Mucosa of stomach (tissue), 1 donor: ENCODE data around the gene AGBL2.
A peak's percentile ranks its signal among the peaks of the same experiment; 100 is the strongest.
"Not testable (repeated sequence)": the region's sequence is repeated elsewhere in the genome, so short reads cannot be mapped to it uniquely, and the experiment has no call there.

ENCODE experiments used
- H3K27me3 ChIP-seq: one replicate; pipeline ENCODE4 v1.7.0; 2013; ENCODE audit warnings: mild to moderate bottlenecking, low read length; ENCODE audit not compliant: control insufficient read depth, insufficient read depth
- H3K36me3 ChIP-seq: one replicate; pipeline ENCODE4 v1.7.0; 2013; ENCODE audit warnings: low read length; ENCODE audit not compliant: control insufficient read depth, insufficient read depth
- H3K4me1 ChIP-seq: one replicate; pipeline ENCODE4 v1.7.0; 2013; ENCODE audit warnings: mild to moderate bottlenecking, low read length; ENCODE audit not compliant: control insufficient read depth, insufficient read depth
- H3K4me3 ChIP-seq: one replicate; pipeline ENCODE4 v1.7.0; 2013; ENCODE audit warnings: low read length
- H3K9ac ChIP-seq: one replicate; pipeline ENCODE4 v1.7.0; 2013; ENCODE audit warnings: mild to moderate bottlenecking, low read length, moderate library complexity
- H3K9me3 ChIP-seq: one replicate; pipeline ENCODE4 v1.7.0; 2013; ENCODE audit warnings: mild to moderate bottlenecking, low read length, moderate library complexity; ENCODE audit not compliant: control insufficient read depth
- donor health status: Pancreatic carcinoma.

Gene AGBL2

GRCh38 chr11:47646019-47646418, 69.2 kb downstream of the AGBL2 start:
- no peaks in the 10 kb centered on the region for H3K36me3 ChIP-seq
- H3K4me3 ChIP-seq = no peak overlapping the region
- no peak overlapping the region for H3K9ac ChIP-seq
- H3K9me3 ChIP-seq = no peaks in the 10 kb centered on the region
- no peaks in the 10 kb centered on the region for H3K4me1 ChIP-seq
- no peaks in the 10 kb centered on the region for H3K27me3 ChIP-seq

GRCh38 chr11:47645500-47645899, 69.7 kb downstream of the AGBL2 start:
- Histone ChIP-seq H3K27me3 (no peaks in the 10 kb centered on the region), H3K4me1 (no peaks in the 10 kb centered on the region), H3K9me3 (no peaks in the 10 kb centered on the region), H3K9ac (no peak overlapping the region), H3K4me3 (no peak overlapping the region), H3K36me3 (no peaks in the 10 kb centered on the region)

GRCh38 chr11:47642099-47642855, 72.9 kb downstream of the AGBL2 start, which contains the start of gene MTCH2:
Gene MTCH2 (minus strand): TSS chr11:47642559. CDS start chr11:47642465, 94 bp downstream.
- Histone ChIP-seq H3K9ac (peak within 1 kb of the TSS; percentile 92), H3K4me3 (peak within 1 kb of the TSS; percentile 72), H3K9me3 (no peaks in the 10 kb centered on the region), H3K27me3 (no peaks in the 10 kb centered on the region), H3K36me3 (no peaks in the 10 kb centered on the region), H3K4me1 (no peaks in the 10 kb centered on the region)

GRCh38 chr11:47641600-47642098, 73.5 kb downstream of the AGBL2 start:
- Histone ChIP-seq H3K9ac (peak overlapping the region; percentile 92), H3K27me3 (no peaks in the 10 kb centered on the region), H3K9me3 (no peaks in the 10 kb centered on the region)

GRCh38 chr11:47640506-47640905, 74.7 kb downstream of the AGBL2 start:
- not testable (repeated sequence) for H3K9ac ChIP-seq, H3K36me3 ChIP-seq, H3K4me3 ChIP-seq

More at GRCh38 chr11:47641600-47642098, 73.5 kb downstream of the AGBL2 start:
- Histone ChIP-seq H3K4me3 (peak overlapping the region; percentile 72), H3K36me3 (no peaks in the 10 kb centered on the region), H3K4me1 (no peaks in the 10 kb centered on the region)

GRCh38 chr11:47636331-47636730, 78.8 kb downstream of the AGBL2 start:
- H3K27me3 ChIP-seq, H3K4me3 ChIP-seq, H3K36me3 ChIP-seq, H3K4me1 ChIP-seq, H3K9ac ChIP-seq, H3K9me3 ChIP-seq: not testable (repeated sequence)

More at GRCh38 chr11:47640506-47640905, 74.7 kb downstream of the AGBL2 start:
- H3K4me1 ChIP-seq, H3K27me3 ChIP-seq, H3K9me3 ChIP-seq: not testable (repeated sequence)

GRCh38 chr11:47631473-47631872, 83.7 kb downstream of the AGBL2 start:
- H3K36me3 ChIP-seq = no peaks in the 10 kb centered on the region
- H3K9ac ChIP-seq = no peak overlapping the region
- no peak overlapping the region for H3K4me3 ChIP-seq
- no peaks in the 10 kb centered on the region for H3K4me1 ChIP-seq
- no peaks in the 10 kb centered on the region for H3K9me3 ChIP-seq
- no peaks in the 10 kb centered on the region for H3K27me3 ChIP-seq

GRCh38 chr11:47628026-47628425, 87.1 kb downstream of the AGBL2 start:
- H3K9me3 ChIP-seq = no peaks in the 10 kb centered on the region
- no peaks in the 10 kb centered on the region for H3K36me3 ChIP-seq
- no peak overlapping the region for H3K9ac ChIP-seq
- no peak overlapping the region for H3K4me3 ChIP-seq
- H3K27me3 ChIP-seq = no peaks in the 10 kb centered on the region
- no peaks in the 10 kb centered on the region for H3K4me1 ChIP-seq

- Histone ChIP-seq H3K27me3 (no peaks in the 10 kb centered on the region), H3K9me3 (no peaks in the 10 kb centered on the region), H3K4me1 (no peaks in the 10 kb centered on the region), H3K36me3 (no peaks in the 10 kb centered on the region), H3K4me3 (no peak overlapping the region), H3K9ac (no peak overlapping the region)
Observed at GRCh38 chr11:47626234-47626633, 88.9 kb downstream of the AGBL2 start.

GRCh38 chr11:47620836-47621378, 94.3 kb downstream of the AGBL2 start:
- no peaks in the 10 kb centered on the region for H3K36me3 ChIP-seq

GRCh38 chr11:47617417-47617809, 97.8 kb downstream of the AGBL2 start:
- Histone ChIP-seq H3K36me3 (no peaks in the 10 kb centered on the region), H3K9me3 (no peaks in the 10 kb centered on the region), H3K27me3 (no peaks in the 10 kb centered on the region), H3K4me1 (no peaks in the 10 kb centered on the region), H3K9ac (no peak overlapping the region), H3K4me3 (no peak overlapping the region)

More at GRCh38 chr11:47620836-47621378, 94.3 kb downstream of the AGBL2 start:
- H3K4me1 ChIP-seq = no peaks in the 10 kb centered on the region
- no peaks in the 10 kb centered on the region for H3K9me3 ChIP-seq
- H3K27me3 ChIP-seq = no peaks in the 10 kb centered on the region
- no peak overlapping the region for H3K9ac ChIP-seq
- H3K4me3 ChIP-seq = no peak overlapping the region

- no peaks in the 10 kb centered on the region for H3K9me3 ChIP-seq
- no peaks in the 10 kb centered on the region for H3K36me3 ChIP-seq
- H3K4me1 ChIP-seq = no peaks in the 10 kb centered on the region
- H3K9ac ChIP-seq = no peak overlapping the region
- no peak overlapping the region for H3K4me3 ChIP-seq
- no peaks in the 10 kb centered on the region for H3K27me3 ChIP-seq
Observed at GRCh38 chr11:47616726-47617416, 98.3 kb downstream of the AGBL2 start.
